ENCODE data around the gene PALD1. TPM values are rescaled to one million over a fixed set of nuclear protein-coding genes. Genes with fewer than 3 reads are reported as not detected.
"Not testable (repeated sequence)": the region's sequence is repeated elsewhere in the genome, so short reads cannot be mapped to it uniquely, and the experiment has no call there.

PALD1 gene
- total RNA-seq, 1 donor from 2014 or later: 4.8 TPM

GRCh38 chr10:70602665-70603448 is 124.3 kb downstream of the PALD1 start, which contains the start of gene PRF1:
PRF1 (minus strand) TSS chr10:70602741; CDS start chr10:70600902, 1,839 bp downstream.
- DNase-seq (ENCODE audit: low spot score): no peak

- DNase-seq (ENCODE audit: low spot score): no peak
Measured at GRCh38 chr10:70603449-70603801, 124.9 kb downstream of the PALD1 start.

GRCh38 chr10:70604106-70604505 is 125.5 kb downstream of the PALD1 start:
- no peak for DNase-seq (ENCODE audit: low spot score)

- no peak for DNase-seq (ENCODE audit: low spot score)
Measured at GRCh38 chr10:70605161-70605560, 126.6 kb downstream of the PALD1 start.

GRCh38 chr10:70607936-70608335 is 129.4 kb downstream of the PALD1 start:
- DNase-seq (ENCODE audit: low spot score): no peak

GRCh38 chr10:70613941-70614340 is 135.4 kb downstream of the PALD1 start:
- DNase-seq (ENCODE audit: low spot score): no peak

GRCh38 chr10:70614364-70614763 is 135.8 kb downstream of the PALD1 start:
- not testable (repeated sequence) for DNase-seq (ENCODE audit: low spot score)

GRCh38 chr10:70615211-70615610 is 136.6 kb downstream of the PALD1 start:
- no peak for DNase-seq (ENCODE audit: low spot score)

GRCh38 chr10:70615784-70616522 is 137.4 kb downstream of the PALD1 start:
- DNase-seq (ENCODE audit: low spot score): no peak

- no peak for DNase-seq (ENCODE audit: low spot score)
Measured at GRCh38 chr10:70616761-70617160, 138.2 kb downstream of the PALD1 start.

Other genes starting within 250 kb of the PALD1 start
- 134 TPM for gene PPA1, start 245.3 kb upstream of the PALD1 start, total RNA-seq (ENCODE audit: insufficient read depth, low replicate concordance)
- 1.2 TPM for gene NPFFR1, start 194.8 kb upstream of the PALD1 start, total RNA-seq (ENCODE audit: insufficient read depth, low replicate concordance)
- 5.5 TPM for gene LRRC20, start 96.1 kb upstream of the PALD1 start, total RNA-seq (ENCODE audit: insufficient read depth, low replicate concordance)
- 30.8 TPM for gene EIF4EBP2, start 74.6 kb upstream of the PALD1 start, total RNA-seq (ENCODE audit: insufficient read depth, low replicate concordance)
- gene NODAL, start 37.1 kb upstream of the PALD1 start, total RNA-seq (ENCODE audit: insufficient read depth, low replicate concordance): 4.6 TPM
- gene PRF1, start 124.0 kb downstream of the PALD1 start, total RNA-seq (ENCODE audit: insufficient read depth, low replicate concordance): 7.5 TPM
- gene ADAMTS14, start 193.7 kb downstream of the PALD1 start, total RNA-seq (ENCODE audit: insufficient read depth, low replicate concordance): 2.9 TPM

All from umbilical cord (tissue), 2 donors.